H1 (cell line): ENCODE data around the gene SSC5D. TPM values are rescaled to one million over a fixed set of nuclear protein-coding genes. Genes with fewer than 3 reads are reported as not detected.

Source experiments
- CTCF ChIA-PET: fragments of 300-600 bp; sonication (Branson Sonifier 250); formaldehyde crosslinking; loops from one replicate; lab custom pipeline; 2021; ENCODE audit not compliant: partially characterized antibody; lab: Charles Lee
- POLR2A ChIA-PET: fragments of 300-600 bp; sonication (Branson Sonifier 250); formaldehyde crosslinking; loops from one replicate; lab custom pipeline; 2021; ENCODE audit warnings: inconsistent platforms; ENCODE audit not compliant: partially characterized antibody; lab: Charles Lee
- DNase-seq, 2 experiments: peaks; one replicate each; pipeline versions ENCODE4 v3.0.0 to v3.0.0-alpha.2; 2010 to 2022; ENCODE audit warnings: low spot score in 2 of 2, low read depth in 1 of 2, mixed read lengths in 1 of 2
- FAIRE-seq: peaks from 2 replicates; lab custom pipeline; 2011; peaks lifted over from hg19 to GRCh38; lab: Jason Lieb, UNC
- H2AFZ ChIP-seq: 2 replicates; pipeline ENCODE4 v1.8.1; 2012; ENCODE audit warnings: low read length, inconsistent platforms
- H2AK5ac ChIP-seq: 2 replicates; pipeline ENCODE4 v1.6.1; 2013; ENCODE audit warnings: low read depth, low read length
- H2BK120ac ChIP-seq: replicated peaks from 2 replicates; pipeline ENCODE3; 2013; ENCODE audit warnings: low read depth, low read length, inconsistent platforms
- H2BK12ac ChIP-seq: 2 replicates; pipeline ENCODE4 v1.6.1; 2013; ENCODE audit warnings: low read depth, low read length
- H2BK15ac ChIP-seq: 2 replicates; pipeline ENCODE4 v1.6.1; 2013; ENCODE audit warnings: low read length
- H2BK20ac ChIP-seq: 2 replicates; pipeline ENCODE4 v1.6.1; 2013; ENCODE audit warnings: low read length
- H2BK5ac ChIP-seq: 2 replicates; pipeline ENCODE4 v1.6.1; 2013; ENCODE audit warnings: low read depth, low read length
- H3K14ac ChIP-seq: 2 replicates; pipeline ENCODE4 v1.6.1; 2013; ENCODE audit warnings: inconsistent platforms; ENCODE audit not compliant: insufficient read length
- H3K18ac ChIP-seq: 2 replicates; pipeline ENCODE4 v1.6.1; 2013; ENCODE audit warnings: low read length; ENCODE audit errors: extremely low read depth
- H3K23ac ChIP-seq: 2 replicates; pipeline ENCODE4 v1.6.1; 2013; ENCODE audit warnings: inconsistent platforms; ENCODE audit not compliant: insufficient read length
- H3K23me2 ChIP-seq: 2 replicates; pipeline ENCODE4 v1.6.1; 2013; ENCODE audit warnings: low read depth, low read length
- H3K27ac ChIP-seq: 2 replicates; pipeline ENCODE4 v1.6.1; 2011; ENCODE audit warnings: low read depth, low read length, inconsistent platforms
- H3K27me3 ChIP-seq, 4 experiments: replicated peaks in 1 of 4; 1 replicate in 1 of 4; 2 replicates in 3 of 4; pipeline versions ENCODE4 v1.6.1 to v1.8.1; 2011 to 2013; ENCODE audit warnings: low read length in 3 of 4, mild to moderate bottlenecking in 3 of 4, inconsistent platforms in 2 of 4, mixed read lengths in 2 of 4, moderate library complexity in 1 of 4; ENCODE audit not compliant: control insufficient read depth in 3 of 4, insufficient read depth in 3 of 4; ENCODE audit errors: extremely low read depth in 1 of 4
- H3K36me3 ChIP-seq, 4 experiments: 2 replicates each; pipeline versions ENCODE4 v1.6.1 to v1.8.1; 2011 to 2013; ENCODE audit warnings: mild to moderate bottlenecking in 4 of 4, low read length in 3 of 4, moderate library complexity in 2 of 4, control low read depth in 1 of 4, inconsistent platforms in 1 of 4; ENCODE audit not compliant: insufficient read depth in 4 of 4, control insufficient read depth in 2 of 4
- H3K4ac ChIP-seq: replicated peaks from 2 replicates; pipeline ENCODE3; 2013; ENCODE audit warnings: low read length, low read depth, mixed read lengths, inconsistent platforms; ENCODE audit not compliant: insufficient read length
- H3K4me1 ChIP-seq, 4 experiments: replicated peaks in 1 of 4; 1 replicate in 1 of 4; 2 replicates in 3 of 4; pipeline versions ENCODE4 v1.6.1 to v1.8.1; 2011 to 2013; ENCODE audit warnings: low read length in 3 of 4, inconsistent platforms in 2 of 4, mixed read lengths in 1 of 4; ENCODE audit not compliant: insufficient read depth in 4 of 4, control insufficient read depth in 3 of 4
- H3K4me2 ChIP-seq, 2 experiments: 2 replicates each; pipeline versions ENCODE4 v1.6.1 to v1.8.1; 2011 to 2013; ENCODE audit warnings: low read depth in 2 of 2, low read length in 2 of 2, control low read depth in 1 of 2, inconsistent platforms in 1 of 2, mild to moderate bottlenecking in 1 of 2; ENCODE audit not compliant: insufficient read depth in 1 of 2
- H3K4me3 ChIP-seq, 4 experiments: fragments of 200-600, 300-600 bp in 1 of 4; sonication (generic), shearing (Covaris generic), sonication (Bioruptor Twin) in 1 of 4; 2 replicates each; pipeline versions ENCODE4 v1.5.1 to v1.8.1; 2011 to 2016; ENCODE audit warnings: low read length in 4 of 4, low read depth in 3 of 4, control low read depth in 2 of 4, inconsistent platforms in 2 of 4, mild to moderate bottlenecking in 2 of 4, mixed read lengths in 1 of 4, moderate library complexity in 1 of 4; ENCODE audit not compliant: insufficient read depth in 2 of 4; ENCODE audit errors: extremely low read depth in 1 of 4
- H3K56ac ChIP-seq: replicated peaks from 2 replicates; pipeline ENCODE3; 2013; ENCODE audit warnings: low read depth, mild to moderate bottlenecking, mixed read lengths, low read length, inconsistent platforms; ENCODE audit not compliant: insufficient read length
- H3K79me1 ChIP-seq: 2 replicates; pipeline ENCODE4 v1.6.1; 2013; ENCODE audit warnings: low read depth, low read length, control low read depth
- H3K79me2 ChIP-seq, 2 experiments: 2 replicates each; pipeline versions ENCODE4 v1.6.1 to v1.8.1; 2012 to 2013; ENCODE audit warnings: low read length in 2 of 2, mild to moderate bottlenecking in 2 of 2, inconsistent platforms in 1 of 2; ENCODE audit not compliant: insufficient read depth in 2 of 2, control insufficient read depth in 1 of 2
- H3K9ac ChIP-seq, 4 experiments: replicated peaks in 1 of 4; 1 replicate in 1 of 4; 2 replicates in 3 of 4; pipeline versions ENCODE4 v1.6.1 to v1.8.1; 2011 to 2013; ENCODE audit warnings: low read depth in 3 of 4, low read length in 3 of 4, control low read depth in 2 of 4, mild to moderate bottlenecking in 2 of 4, moderate library complexity in 2 of 4, inconsistent platforms in 1 of 4; ENCODE audit errors: extremely low read depth in 1 of 4
- H3K9me3 ChIP-seq, 2 experiments: 2 replicates each; pipeline versions ENCODE4 v1.6.1 to v1.8.1; 2012 to 2013; ENCODE audit warnings: mild to moderate bottlenecking in 2 of 2, moderate library complexity in 2 of 2, control low read depth in 1 of 2, inconsistent platforms in 1 of 2, low read depth in 1 of 2, low read length in 1 of 2, mixed read lengths in 1 of 2; ENCODE audit not compliant: insufficient read depth in 2 of 2
- H4K20me1 ChIP-seq, 2 experiments: replicated peaks in 1 of 2; 2 replicates each; pipeline versions ENCODE3 to v1.8.1; 2011 to 2013; ENCODE audit warnings: inconsistent platforms in 2 of 2, low read length in 2 of 2, mild to moderate bottlenecking in 1 of 2; ENCODE audit not compliant: insufficient read depth in 2 of 2, control insufficient read depth in 1 of 2
- H4K5ac ChIP-seq: 2 replicates; pipeline ENCODE4 v1.6.1; 2013; ENCODE audit warnings: low read length, low read depth, mixed read lengths, inconsistent platforms; ENCODE audit not compliant: insufficient read length
- H4K8ac ChIP-seq: 2 replicates; pipeline ENCODE4 v1.8.0; 2013; ENCODE audit warnings: mild to moderate bottlenecking, moderate library complexity, low read length, inconsistent platforms; ENCODE audit not compliant: insufficient read depth; ENCODE audit errors: extremely low read depth
- H4K91ac ChIP-seq: replicated peaks from 2 replicates; pipeline ENCODE3; 2013; ENCODE audit warnings: low read length, mixed read lengths, inconsistent platforms; ENCODE audit not compliant: insufficient read length
- CEBPB ChIP-seq: IDR thresholded peaks from 2 replicates; pipeline ENCODE4 v1.6.1; 2012; ENCODE audit warnings: low read depth, low read length
- KDM4A ChIP-seq: IDR thresholded peaks from one replicate; pipeline ENCODE4 v1.7.1; 2012; ENCODE audit warnings: low read depth, mild to moderate bottlenecking, moderate library complexity, low read length, inconsistent platforms; ENCODE audit not compliant: severe bottlenecking
- WGBS, 2 experiments: shearing (Covaris generic) in 1 of 2; methylation state at CpG; one replicate each; pipeline versions ENCODE4 v1.1.6 to v1.1.7; 2013 to 2015; ENCODE audit warnings: low lambda C conversion rate in 2 of 2, mixed read lengths in 2 of 2, inconsistent platforms in 1 of 2, low coverage in 1 of 2, missing lambda C conversion rate in 1 of 2; ENCODE audit not compliant: insufficient replicate concordance in 2 of 2, insufficient coverage in 1 of 2, insufficient read length in 1 of 2; ENCODE audit errors: extremely low coverage in 1 of 2, missing lambda C conversion rate in 1 of 2; 5-methylcytosine and 5-hydroxymethylcytosine counted together
- polyA plus RNA-seq, 7 experiments: library from polyadenylated mRNA; depleted of rRNA in 3 of 7; stranded (reverse) in 5 of 7; unstranded in 2 of 7; fragments of >200 nt in 5 of 7; fragments of 200-250 nt in 2 of 7; gene quantifications; 1 replicate in 5 of 7; 2 replicates in 1 of 7; 4 replicates in 1 of 7; pipeline versions ENCODE4 v1.2.1 to v1.2.3, GENCODE V29; 2011 to 2013; ENCODE audit warnings: missing spikeins in 2 of 7, mixed read lengths in 2 of 7
- total RNA-seq: library from RNA; stranded (reverse); fragmentation: NEBNext Ultra II Directional; extraction: Animal tissue kit (Norgen Biotek cat#: 25700); gene quantifications from 2 replicates; pipeline ENCODE4 v1.2.1, GENCODE V29; 2021

Gene SSC5D
- total and polyA plus RNA-seq, 2 of the 8 experiments (the other 6 are each of a cell fraction or from before 2014, with no cell fraction given): 0.39 to 1.7 TPM

DNA sequence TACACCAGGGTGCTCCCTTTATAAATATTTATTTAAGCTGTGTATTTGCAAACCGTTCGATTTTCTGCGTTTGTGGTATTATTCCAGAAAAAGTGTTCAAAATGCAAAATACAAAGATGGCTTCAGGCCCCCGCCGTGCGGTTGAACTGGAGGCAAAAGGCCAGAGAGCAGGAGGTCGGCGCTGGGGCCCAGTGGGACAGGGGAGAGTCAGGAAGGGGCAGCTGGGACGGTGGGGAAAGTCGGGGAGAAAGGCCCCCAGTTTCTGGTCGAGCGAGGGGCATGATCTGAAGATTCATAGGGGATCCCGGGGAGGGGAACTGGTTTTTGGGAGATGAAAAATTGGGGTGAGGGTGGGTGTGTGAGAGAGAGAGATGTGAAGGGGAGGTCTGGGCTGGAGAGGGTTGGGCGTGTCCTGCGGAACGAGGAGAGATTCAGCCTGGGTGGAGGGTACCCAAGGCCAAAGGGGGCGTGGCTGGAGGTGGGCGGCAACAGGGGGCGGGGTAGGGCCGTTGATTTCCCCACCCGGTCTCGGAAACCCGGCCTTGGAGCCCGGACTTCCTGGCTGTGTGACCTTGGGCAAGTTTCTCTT, 27.5 kb upstream of the SSC5D start:
- H3K9ac ChIP-seq: no peak overlapping the region; a peak in 3 of 7 replicates
- H2BK15ac ChIP-seq: no peak overlapping the region
- peak overlapping the region; percentile 58 to 81 (median 74) for H3K4me3 ChIP-seq
- H3K4ac ChIP-seq: no peak overlapping the region
- H2BK120ac ChIP-seq: no peak overlapping the region
- H2BK20ac ChIP-seq: no peak overlapping the region
- H2AFZ ChIP-seq: no peak overlapping the region
- H3K4me2 ChIP-seq: peak overlapping the region; percentile 61 to 64
- H2AK5ac ChIP-seq: no peak overlapping the region
- H4K20me1 ChIP-seq: peaks cover 2 to 4% of the 10 kb centered on the region in 2 experiments
- no peak overlapping the region for H3K23ac ChIP-seq
- FAIRE-seq (peak; percentile 83), DNase-seq (peak in 1 of 2 experiments; percentile 92)
- peaks cover 0 to 13% of the 10 kb centered on the region in 2 experiments; a peak in 2 of 4 replicates for H3K79me2 ChIP-seq
- ChIA-PET CTCF (interaction anchor here (0.6 to 1.7 kb wide), 4 partner anchors 44 to 1287 kb away, joined by 3 to 7 read pairs (median 3); no protein-coding TSS in a partner anchor), POLR2A (interaction anchor here (0.5 to 1.6 kb wide), 5 partner anchors 10 to 147 kb away, joined by 3 to 7 read pairs (median 4); partner anchors contain the start of gene ZNF628)
- no peak overlapping the region for H2BK5ac ChIP-seq
- H4K91ac ChIP-seq: no peak overlapping the region
- peaks cover 0 to 5% (median 0%) of the 10 kb centered on the region in 4 experiments; a peak in 2 of 8 replicates for H3K36me3 ChIP-seq
- peaks cover 1% of the 10 kb centered on the region; the same call in 1 of the 2 replicates for H3K23me2 ChIP-seq
- H3K27me3 ChIP-seq: no peaks in the 10 kb centered on the region; a peak in 1 of 7 replicates
- no peak overlapping the region for H3K14ac ChIP-seq
- H3K79me1 ChIP-seq: peaks cover 13% of the 10 kb centered on the region
- no peak overlapping the region for H4K5ac ChIP-seq
- H3K27ac ChIP-seq: no peak overlapping the region; the same call in 1 of the 2 replicates
- H3K9me3 ChIP-seq: no peaks in the 10 kb centered on the region
- H2BK12ac ChIP-seq: no peak overlapping the region
- no peak overlapping the region; the same call in 1 of the 2 replicates for H3K18ac ChIP-seq
- no peak overlapping the region for H3K56ac ChIP-seq
- no peak overlapping the region for H4K8ac ChIP-seq
- H3K4me1 ChIP-seq: peaks cover 3 to 25% (median 16%) of the 10 kb centered on the region in 4 experiments
- 8% methylated on average over 16 of the region's 24 CpGs; no CpG with 5 or more reads in 1 of the 2 experiments for WGBS, 2 experiments
- TF ChIP-seq KDM4A (no peak), CEBPB (peak; percentile 33; the same call in 1 of the 2 replicates)
